GM18520 (cell line): ENCODE data around the gene ANK3.
"Not testable (repeated sequence)": the region's sequence is repeated elsewhere in the genome, so short reads cannot be mapped to it uniquely, and the experiment has no call there.

ENCODE experiments used
- ATAC-seq: cut with Tn5 transposase; IDR thresholded peaks from one replicate; pipeline ENCODE4 v1.9.1; 2021; ENCODE audit not compliant: unreplicated experiment

ANK3 gene

GRCh38 chr10:60043561-60044241 lies 346.0 kb downstream of the ANK3 start:
- ATAC-seq = no peak

GRCh38 chr10:60042914-60043313 lies 346.8 kb downstream of the ANK3 start:
- no peak for ATAC-seq

- no peak for ATAC-seq
These were observed 347.4 kb downstream of the ANK3 start for GRCh38 chr10:60042262-60042661.

GRCh38 chr10:60041489-60042133 lies 348.1 kb downstream of the ANK3 start:
- no peak for ATAC-seq

- ATAC-seq = no peak
These were observed 349.5 kb downstream of the ANK3 start for GRCh38 chr10:60040014-60040662.

GRCh38 chr10:60035984-60036383 lies 353.7 kb downstream of the ANK3 start:
- no peak for ATAC-seq

GRCh38 chr10:60035375-60035774 lies 354.3 kb downstream of the ANK3 start:
- not testable (repeated sequence) for ATAC-seq

GRCh38 chr10:60032723-60033122 lies 357.0 kb downstream of the ANK3 start:
- peak; percentile 47 for ATAC-seq

- no peak for ATAC-seq
These were observed 358.0 kb downstream of the ANK3 start for GRCh38 chr10:60031664-60032063.

GRCh38 chr10:60031183-60031582 lies 358.5 kb downstream of the ANK3 start:
- no peak for ATAC-seq

- ATAC-seq = no peak
These were observed 360.2 kb downstream of the ANK3 start for GRCh38 chr10:60029475-60029874.

- ATAC-seq = no peak
These were observed 361.6 kb downstream of the ANK3 start for GRCh38 chr10:60028081-60028480.

- ATAC-seq = no peak
These were observed 364.4 kb downstream of the ANK3 start for GRCh38 chr10:60025279-60025678.

GRCh38 chr10:60024506-60024905 lies 365.2 kb downstream of the ANK3 start:
- no peak for ATAC-seq

- no peak for ATAC-seq
These were observed 366.4 kb downstream of the ANK3 start for GRCh38 chr10:60023155-60023877.

- no peak for ATAC-seq
These were observed 368.3 kb downstream of the ANK3 start for GRCh38 chr10:60021361-60021760.

- ATAC-seq = no peak
These were observed 372.9 kb downstream of the ANK3 start for GRCh38 chr10:60016794-60017193.

GRCh38 chr10:60009710-60010383 lies 379.8 kb downstream of the ANK3 start:
- no peak for ATAC-seq

GRCh38 chr10:60009276-60009675 lies 380.4 kb downstream of the ANK3 start:
- ATAC-seq = no peak

GRCh38 chr10:60008816-60009215 lies 380.9 kb downstream of the ANK3 start:
- ATAC-seq = no peak

GRCh38 chr10:60006062-60006461 lies 383.6 kb downstream of the ANK3 start:
- no peak for ATAC-seq
